Uterus (tissue), 2 donors: ENCODE data around the gene ASTN2.

Experiments
- POLR2A ChIP-seq, 2 donors: fragments of 450-650 bp; IDR thresholded peaks; one replicate each; pipeline ENCODE4 v1.6.1; 2016; ENCODE audit warnings: antibody characterized with exemption in 2 of 2, mild to moderate bottlenecking in 1 of 2, moderate library complexity in 1 of 2
- TF ChIP-seq, protein P1 (sequence below), 4 experiments: fragments of 200-600 bp in 2 of 4; fragments of 450-650 bp in 2 of 4; sonication (generic) in 2 of 4; IDR thresholded peaks; one replicate each; pipeline ENCODE4 v1.5.1; 2016 to 2019; ENCODE audit warnings: antibody characterized with exemption in 4 of 4, mild to moderate bottlenecking in 2 of 4, moderate library complexity in 1 of 4

DNA sequence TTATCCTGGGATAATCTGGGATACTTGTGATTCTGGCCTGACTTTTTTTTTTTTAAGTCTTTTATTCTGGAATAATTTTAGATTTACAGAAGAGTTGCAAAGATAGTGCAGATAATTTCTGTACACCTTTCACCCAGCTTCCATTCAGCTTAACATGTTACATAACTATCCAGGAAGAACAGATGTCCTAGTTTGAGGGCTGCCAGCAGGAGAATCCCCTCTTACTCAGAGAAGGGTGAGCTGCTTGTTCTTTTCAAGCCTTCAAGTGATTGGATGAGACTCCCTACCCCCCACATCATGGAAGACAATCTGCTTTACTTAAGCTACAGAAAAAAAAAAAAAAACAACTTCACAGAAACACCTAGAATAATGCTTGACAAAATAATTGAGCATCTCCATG, 473.6 kb downstream of the ASTN2 start:
- TF ChIP-seq, protein P1, sequence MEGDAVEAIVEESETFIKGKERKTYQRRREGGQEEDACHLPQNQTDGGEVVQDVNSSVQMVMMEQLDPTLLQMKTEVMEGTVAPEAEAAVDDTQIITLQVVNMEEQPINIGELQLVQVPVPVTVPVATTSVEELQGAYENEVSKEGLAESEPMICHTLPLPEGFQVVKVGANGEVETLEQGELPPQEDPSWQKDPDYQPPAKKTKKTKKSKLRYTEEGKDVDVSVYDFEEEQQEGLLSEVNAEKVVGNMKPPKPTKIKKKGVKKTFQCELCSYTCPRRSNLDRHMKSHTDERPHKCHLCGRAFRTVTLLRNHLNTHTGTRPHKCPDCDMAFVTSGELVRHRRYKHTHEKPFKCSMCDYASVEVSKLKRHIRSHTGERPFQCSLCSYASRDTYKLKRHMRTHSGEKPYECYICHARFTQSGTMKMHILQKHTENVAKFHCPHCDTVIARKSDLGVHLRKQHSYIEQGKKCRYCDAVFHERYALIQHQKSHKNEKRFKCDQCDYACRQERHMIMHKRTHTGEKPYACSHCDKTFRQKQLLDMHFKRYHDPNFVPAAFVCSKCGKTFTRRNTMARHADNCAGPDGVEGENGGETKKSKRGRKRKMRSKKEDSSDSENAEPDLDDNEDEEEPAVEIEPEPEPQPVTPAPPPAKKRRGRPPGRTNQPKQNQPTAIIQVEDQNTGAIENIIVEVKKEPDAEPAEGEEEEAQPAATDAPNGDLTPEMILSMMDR (IDR thresholded peaks at IDR 0.05): no peak
- no peak for TF ChIP-seq POLR2A (IDR thresholded peaks at IDR 0.05)
